HK-2 (cell line): ENCODE data around the gene GJA10.
A peak's percentile ranks its signal among the peaks of the same experiment; 100 is the strongest.

Experiments
- DNase-seq: peaks from one replicate; pipeline ENCODE4 v3.0.0-alpha.2; 2018; ENCODE audit not compliant: unreplicated experiment

The GJA10 gene

DNA sequence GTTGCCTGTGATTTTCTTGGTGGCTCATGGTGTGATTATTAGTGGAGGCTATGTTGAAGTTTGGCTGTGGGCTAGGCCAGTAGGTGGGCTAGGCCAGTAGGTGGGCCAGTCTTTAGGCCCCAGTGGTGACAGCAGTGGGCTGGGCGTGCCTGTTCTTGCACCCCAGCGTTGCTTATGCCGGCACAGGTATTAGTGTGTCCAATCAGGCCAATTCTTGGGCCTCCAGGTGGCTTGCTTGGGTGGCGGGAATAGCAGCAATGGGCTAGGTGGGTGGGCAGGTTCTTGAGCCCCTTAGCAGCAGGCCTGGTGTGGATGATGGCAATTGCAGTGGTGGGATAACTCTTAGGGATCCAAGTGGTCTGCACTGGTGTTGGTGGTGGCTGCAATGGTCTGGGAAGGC is 22.9 kb downstream of the GJA10 start:
- DNase-seq = no peak

- no peak for DNase-seq
These were observed 23.6 kb downstream of the GJA10 start for GRCh38 chr6:89917801-89918366.

DNA sequence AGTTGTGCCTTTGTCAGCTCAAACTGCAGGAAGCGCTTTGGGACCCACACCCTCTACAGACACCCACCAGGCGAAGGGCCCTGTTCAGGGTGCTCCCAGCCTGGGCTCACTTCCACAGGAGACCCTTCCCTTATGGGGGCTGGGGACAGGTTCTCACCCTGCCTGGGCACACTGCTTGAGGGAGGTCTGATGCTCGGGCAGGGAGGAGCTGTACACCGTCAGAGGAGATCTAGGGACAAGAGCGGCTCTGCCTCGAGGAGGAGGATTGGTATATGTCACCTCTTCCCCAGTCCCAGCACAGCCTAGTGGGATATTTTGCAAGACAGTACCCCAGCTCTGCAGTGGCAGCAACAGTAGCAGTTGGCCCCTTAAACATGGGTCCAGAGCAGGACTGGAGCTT is 26.9 kb downstream of the GJA10 start:
- DNase-seq = no peak

- DNase-seq = peak; percentile 14
These were observed 27.4 kb downstream of the GJA10 start for GRCh38 chr6:89921691-89922090.

DNA sequence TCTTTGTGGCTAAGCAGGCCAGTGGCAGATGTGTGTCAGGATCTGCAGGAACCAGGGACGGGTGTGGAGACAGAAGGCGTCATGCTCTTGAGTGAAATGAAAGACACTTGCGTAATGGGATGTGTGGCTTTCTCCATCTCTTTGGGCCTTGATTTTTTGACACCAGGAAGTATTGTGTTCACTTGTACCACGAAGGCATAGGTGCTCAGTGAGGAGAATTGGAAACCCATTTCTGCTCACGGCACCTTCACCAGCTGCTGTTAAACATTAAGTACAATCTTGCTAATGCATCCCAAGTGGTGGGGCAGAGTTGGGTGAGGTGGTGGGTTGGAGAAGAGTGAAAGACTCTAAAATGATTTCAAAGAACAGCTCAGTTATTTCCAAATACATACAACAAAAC is 30.0 kb downstream of the GJA10 start:
- no peak for DNase-seq

- DNase-seq = no peak
These were observed 31.6 kb downstream of the GJA10 start for GRCh38 chr6:89925826-89926225.

GRCh38 chr6:89927264-89927663 is 33.0 kb downstream of the GJA10 start:
- DNase-seq = no peak

- DNase-seq = no peak
These were observed 33.7 kb downstream of the GJA10 start for GRCh38 chr6:89927791-89928550.

DNA sequence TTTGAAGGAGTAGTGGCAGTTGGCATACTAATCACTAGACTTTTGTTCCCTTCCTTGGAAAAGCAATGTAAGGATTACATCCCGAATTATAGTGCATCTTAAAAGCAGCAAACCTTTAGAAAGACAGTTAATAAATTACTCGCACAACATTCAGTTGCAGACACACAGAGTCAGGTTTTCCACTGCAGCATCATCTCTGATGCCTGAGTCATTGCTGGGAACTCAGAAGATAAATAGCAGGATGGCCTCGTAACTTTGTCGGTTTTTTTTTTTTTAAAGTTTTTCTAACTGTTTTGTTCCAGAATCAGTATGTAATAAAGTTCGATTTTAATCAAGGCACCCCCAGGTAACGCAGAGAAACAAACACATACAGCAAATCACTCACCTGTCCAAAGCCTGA is 34.3 kb downstream of the GJA10 start:
- DNase-seq = peak; percentile 15

GRCh38 chr6:89930789-89931188 is 36.5 kb downstream of the GJA10 start:
- DNase-seq = no peak

- DNase-seq = no peak
These were observed 38.1 kb downstream of the GJA10 start for GRCh38 chr6:89932245-89932802.

DNA sequence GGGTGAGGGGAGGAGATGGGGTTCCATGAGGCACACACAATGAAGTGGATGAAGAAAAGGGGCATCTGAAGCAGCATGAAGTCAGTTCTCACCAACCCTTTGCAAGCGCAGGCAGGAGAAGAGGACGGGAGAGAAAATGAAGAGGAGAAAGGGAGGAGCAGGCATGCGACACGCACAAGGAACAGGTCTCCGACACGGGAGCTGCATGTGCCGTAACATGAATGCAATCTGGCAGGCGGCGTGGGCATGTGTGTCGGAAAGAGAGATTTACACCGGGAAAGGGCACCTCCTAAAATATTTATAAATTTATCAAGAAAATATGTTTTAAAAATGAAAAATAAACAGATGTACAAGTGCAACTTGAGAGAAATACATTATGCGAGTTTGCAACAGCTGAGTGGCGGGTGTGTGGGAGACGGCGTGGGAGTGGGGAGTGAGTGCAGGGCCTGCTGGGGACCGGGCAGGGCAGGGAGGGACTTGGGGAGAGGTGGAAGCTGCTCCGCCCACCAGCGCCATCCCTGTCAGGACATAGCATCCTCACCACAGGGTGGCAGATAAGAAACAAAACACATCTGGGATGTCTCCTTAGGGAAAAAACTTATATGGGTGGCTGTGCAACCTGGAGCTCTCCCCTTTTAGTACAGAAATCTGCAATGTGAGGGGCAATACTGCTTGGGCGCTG is 40.6 kb downstream of the GJA10 start:
- no peak for DNase-seq

GRCh38 chr6:89936177-89936576 is 41.9 kb downstream of the GJA10 start:
- DNase-seq = no peak

DNA sequence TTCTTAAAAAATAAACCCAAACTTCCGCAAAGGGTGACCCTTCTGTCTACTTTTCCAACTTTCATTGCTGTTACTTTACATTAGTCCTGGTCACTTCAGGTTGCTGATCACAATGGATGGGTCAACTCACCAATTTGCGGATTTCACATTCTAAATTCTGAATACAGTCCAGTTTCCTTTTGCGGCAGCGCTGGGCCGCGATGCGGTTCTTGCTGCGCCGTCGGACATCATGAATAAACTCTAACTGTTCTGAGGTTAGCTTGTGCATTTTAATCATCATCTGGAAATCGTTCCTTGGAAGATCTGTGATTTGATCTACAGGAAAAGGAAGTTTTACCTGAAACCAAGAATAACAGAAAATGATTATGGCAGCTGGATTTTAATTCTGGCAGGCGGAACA is 43.7 kb downstream of the GJA10 start:
- DNase-seq = no peak

- DNase-seq = no peak
These were observed 44.9 kb downstream of the GJA10 start for GRCh38 chr6:89939144-89939543.

GRCh38 chr6:89940225-89941027 is 46.2 kb downstream of the GJA10 start:
- peak; percentile 50 for DNase-seq

DNA sequence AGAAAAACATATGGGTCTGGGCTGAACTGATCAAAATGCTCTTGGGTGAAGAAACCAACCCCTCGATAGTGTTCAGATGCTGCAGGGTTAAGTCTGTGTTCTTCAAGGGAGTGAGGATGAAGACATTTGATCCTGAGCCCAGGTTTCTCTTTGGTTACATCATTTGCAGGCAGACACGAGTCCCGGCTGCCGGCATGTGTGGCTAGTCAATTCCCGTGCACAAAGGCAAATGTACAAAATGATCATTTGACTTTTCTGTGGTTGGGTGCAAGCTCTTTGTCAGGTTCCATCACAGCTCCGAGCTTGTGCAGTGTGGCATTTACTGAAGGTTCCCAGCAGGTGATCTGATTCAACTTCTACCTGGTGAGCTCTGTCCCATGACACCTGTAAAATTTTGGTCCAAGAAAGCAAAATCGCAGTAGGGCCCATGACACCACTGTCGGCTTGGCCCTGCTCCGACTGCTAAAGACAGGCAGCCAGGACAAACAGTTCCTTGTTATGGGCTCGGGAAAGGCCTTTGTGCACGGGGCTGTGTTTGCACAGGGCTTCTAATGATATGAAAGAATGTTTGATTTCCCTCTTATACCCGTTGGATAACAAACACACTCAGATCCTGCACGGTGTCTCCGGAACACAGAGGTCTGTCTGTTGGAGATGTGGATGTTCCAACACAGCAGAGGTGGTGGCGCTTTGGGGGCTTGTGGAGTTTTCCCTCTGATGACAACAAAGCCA is 46.9 kb downstream of the GJA10 start:
- no peak for DNase-seq

GRCh38 chr6:89941763-89942497 is 47.7 kb downstream of the GJA10 start:
- no peak for DNase-seq

GRCh38 chr6:89942601-89943000 is 48.3 kb downstream of the GJA10 start:
- DNase-seq = no peak

DNA sequence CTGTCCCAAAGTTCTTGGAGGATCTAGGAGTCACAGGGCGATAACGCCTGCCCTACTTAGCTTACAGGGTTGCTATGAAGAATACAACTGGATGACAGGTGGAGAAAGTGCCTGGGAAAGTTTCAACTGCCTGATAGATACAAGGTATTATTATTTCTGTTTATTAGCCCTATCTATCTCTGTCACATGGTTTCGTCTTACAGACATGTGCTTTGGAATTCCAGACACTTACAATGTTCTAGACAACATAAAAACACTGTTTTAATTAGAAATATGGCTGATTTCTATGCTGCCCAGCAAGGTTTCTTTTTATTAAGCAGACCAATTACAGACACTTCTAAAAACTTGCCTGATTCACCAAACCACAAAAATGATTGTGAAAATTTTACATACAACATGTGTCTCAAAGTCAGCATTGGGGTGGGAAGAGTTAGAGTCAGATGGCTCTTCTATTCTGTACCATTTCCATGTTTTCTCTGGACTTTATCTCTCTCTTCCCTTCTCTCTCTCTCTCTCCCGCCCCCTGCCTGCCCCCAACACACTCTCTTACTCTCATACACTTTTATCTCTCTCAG is 50.0 kb downstream of the GJA10 start:
- no peak for DNase-seq
